Kasumi-1 (cell line): ENCODE measurements around the gene SLC43A2.
"Not testable (repeated sequence)": the region's sequence is repeated elsewhere in the genome, so short reads cannot be mapped to it uniquely, and the experiment has no call there.

Experiments
- DNase-seq, 2 experiments: peaks; one replicate each; lab custom pipeline; 2025; lab: John Stamatoyannopoulos, UW

SLC43A2 gene

DNA sequence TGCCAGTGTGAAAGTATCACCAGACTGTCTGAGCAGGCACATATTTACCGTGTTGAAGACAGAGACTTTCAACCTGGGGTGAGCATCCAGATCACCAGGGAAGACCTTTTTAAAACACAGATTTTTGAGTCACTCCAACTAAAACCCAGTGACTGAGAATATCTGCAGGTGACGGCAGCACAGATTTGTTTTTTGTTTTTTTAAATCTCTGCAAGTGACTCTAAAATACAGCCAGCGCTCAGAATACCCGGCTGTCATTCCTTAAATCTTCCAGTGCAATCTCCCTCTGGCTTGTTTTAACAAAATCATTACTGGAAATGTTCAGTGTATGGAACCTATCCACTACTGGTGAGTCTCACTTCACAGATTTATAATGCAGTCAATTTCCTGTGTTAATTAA lies 92.9 kb downstream of the SLC43A2 start:
- no peak for DNase-seq

DNA sequence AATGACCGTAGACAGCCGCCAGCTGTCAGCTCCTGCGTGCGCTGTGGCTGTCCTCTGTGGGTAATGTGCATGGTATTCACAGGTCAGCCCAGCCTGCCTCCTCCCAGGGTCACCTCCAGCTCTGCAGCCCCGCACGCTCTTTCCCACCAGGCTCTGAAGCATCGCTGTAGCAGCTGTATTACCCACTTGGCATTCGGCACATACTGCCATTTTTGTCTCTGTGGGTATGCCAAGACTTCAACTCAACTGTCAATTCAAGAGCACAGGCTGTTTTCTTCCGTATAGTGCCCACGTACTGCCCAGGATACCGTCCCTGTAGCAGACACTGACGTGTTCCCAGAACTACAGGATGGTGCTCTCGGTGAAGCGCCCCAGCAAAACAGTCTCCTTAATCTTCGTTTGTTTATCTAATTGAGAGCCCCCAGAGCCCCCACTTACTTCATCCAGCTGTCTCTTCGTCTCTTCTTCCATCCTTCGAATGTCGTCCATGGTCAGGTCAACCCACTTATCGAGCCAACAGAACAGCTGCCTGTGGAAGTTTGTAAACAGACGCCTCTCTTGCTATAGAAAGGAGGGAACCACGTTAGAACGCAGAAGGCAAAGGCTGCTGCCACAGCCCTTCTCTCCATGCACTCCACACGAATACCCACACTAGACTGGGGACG lies 94.8 kb downstream of the SLC43A2 start:
- no peak for DNase-seq

DNA sequence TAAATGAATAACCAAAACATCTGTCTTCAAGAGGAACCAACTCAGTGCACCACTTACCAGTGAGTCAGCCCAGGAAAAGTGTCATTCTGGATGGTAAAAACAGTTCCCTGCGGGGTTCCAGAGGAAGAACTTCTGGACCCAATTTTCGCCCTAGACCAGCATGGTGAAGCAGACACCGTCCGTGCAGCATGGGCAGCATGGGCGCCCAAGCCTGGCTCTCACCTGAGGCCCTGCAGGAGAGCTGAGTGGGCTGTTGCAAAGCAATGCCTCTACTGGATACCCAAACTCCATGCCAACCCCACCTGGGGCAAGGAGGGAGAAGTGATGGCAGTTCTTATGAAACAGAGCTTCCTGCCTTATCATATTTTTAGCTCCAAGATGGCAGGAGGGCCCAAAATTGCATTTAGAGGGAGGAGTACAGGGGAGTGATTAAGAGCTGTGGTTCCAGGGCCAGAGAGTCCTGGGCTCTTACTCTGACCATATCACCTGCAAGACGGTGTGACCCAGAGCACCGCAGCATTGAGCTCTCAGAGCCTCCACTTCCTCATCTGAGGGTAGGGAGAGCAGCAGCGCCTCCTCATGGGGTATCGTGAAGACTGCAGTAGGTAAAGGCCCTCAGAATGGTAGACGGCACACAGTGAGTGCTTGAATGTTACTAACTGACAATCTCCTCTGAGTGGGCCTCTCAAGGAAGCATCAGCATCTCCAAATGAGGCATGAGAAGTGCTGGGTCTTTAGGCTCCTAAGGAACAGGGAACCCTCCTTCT lies 95.6 kb downstream of the SLC43A2 start:
- peak; percentile 25 to 30 for DNase-seq

GRCh38 chr17:1529863-1530262 lies 98.8 kb downstream of the SLC43A2 start:
- no peak for DNase-seq

- not testable (repeated sequence) for DNase-seq
Observed at GRCh38 chr17:1526876-1527275, 101.8 kb downstream of the SLC43A2 start.

GRCh38 chr17:1522626-1523025 lies 106.0 kb downstream of the SLC43A2 start:
- DNase-seq: no peak

DNA sequence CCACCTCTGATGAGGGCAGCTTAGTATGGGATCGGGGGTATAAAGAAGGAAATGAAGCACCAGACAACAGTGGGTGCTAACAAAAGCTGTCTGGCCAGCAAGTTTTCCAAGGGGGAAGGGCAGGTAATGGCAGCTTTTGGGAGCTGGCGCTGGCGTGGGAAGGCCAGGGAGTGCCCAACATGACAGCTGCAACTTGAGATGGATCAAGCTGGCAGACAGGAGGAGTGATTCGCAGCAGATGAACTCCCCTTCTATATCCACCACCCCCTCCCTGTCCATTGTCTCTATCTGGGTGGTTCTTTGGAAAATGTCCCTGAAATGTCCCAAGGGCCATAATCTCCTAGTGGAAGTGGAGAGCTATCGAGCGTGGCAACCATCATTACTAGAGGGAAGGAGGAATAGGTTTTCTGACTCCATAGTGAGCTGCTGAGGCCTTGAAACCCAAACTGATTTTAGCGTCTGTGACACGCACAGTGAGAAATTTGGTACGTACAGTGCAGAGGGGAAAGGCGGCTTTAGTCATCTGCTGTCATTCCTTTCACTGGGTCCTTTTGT lies 107.5 kb downstream of the SLC43A2 start:
- no peak for DNase-seq

DNA sequence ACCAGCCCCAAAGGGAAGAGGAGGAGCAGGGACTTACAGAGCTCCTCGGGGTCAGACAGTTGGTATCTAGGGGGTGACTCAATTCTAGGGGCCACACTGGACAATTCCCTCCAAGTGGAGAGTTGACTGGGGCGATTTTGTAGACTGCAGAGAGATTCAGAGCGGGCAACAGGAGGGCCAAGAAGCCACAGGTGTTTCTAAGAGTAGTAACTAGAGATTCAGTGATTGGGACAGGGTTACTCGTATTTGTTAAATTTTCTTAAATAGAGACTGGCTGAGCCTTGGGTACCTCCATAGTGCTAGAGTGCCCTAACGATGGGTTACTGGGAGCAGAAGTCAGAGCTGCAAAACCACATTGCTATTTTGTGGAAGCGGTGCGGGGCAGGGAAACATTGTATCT lies 109.0 kb downstream of the SLC43A2 start:
- DNase-seq: no peak
